Measurements from ENCODE around the gene DLG2.
"Not testable (repeated sequence)": the region's sequence is repeated elsewhere in the genome, so short reads cannot be mapped to it uniquely, and the experiment has no call there.

The DLG2 gene

GRCh38 chr11:83751041-83751440 lies 1876.1 kb downstream of the DLG2 start:
- no peak for TF ChIP-seq CTCF (IDR thresholded peaks at IDR 0.05; ENCODE audit: low read length, missing control alignments)
- no peak overlapping the region for H3K4me3 ChIP-seq (replicated peaks; ENCODE audit: low read depth, low read length)
- no peak for DNase-seq (ENCODE audit: low read depth)

- no peak for TF ChIP-seq CTCF (IDR thresholded peaks at IDR 0.05; ENCODE audit: low read length, missing control alignments)
- no peak overlapping the region for H3K4me3 ChIP-seq (replicated peaks; ENCODE audit: low read depth, low read length)
- no peak for DNase-seq (ENCODE audit: low read depth)
Observed at GRCh38 chr11:83746921-83747585, 1880.1 kb downstream of the DLG2 start.

GRCh38 chr11:83744620-83745192 lies 1882.4 kb downstream of the DLG2 start:
- TF ChIP-seq CTCF (IDR thresholded peaks at IDR 0.05; ENCODE audit: low read length, missing control alignments), result no peak
- no peak overlapping the region for H3K4me3 ChIP-seq (replicated peaks; ENCODE audit: low read depth, low read length)
- DNase-seq (ENCODE audit: low read depth), result no peak

- no peak for TF ChIP-seq CTCF (IDR thresholded peaks at IDR 0.05; ENCODE audit: low read length, missing control alignments)
- DNase-seq (ENCODE audit: low read depth), result no peak
- H3K4me3 ChIP-seq (replicated peaks; ENCODE audit: low read depth, low read length), result no peak overlapping the region
Observed at GRCh38 chr11:83736684-83737083, 1890.5 kb downstream of the DLG2 start.

- TF ChIP-seq CTCF (IDR thresholded peaks at IDR 0.05; ENCODE audit: low read length, missing control alignments), result no peak
- no peak overlapping the region for H3K4me3 ChIP-seq (replicated peaks; ENCODE audit: low read depth, low read length)
- no peak for DNase-seq (ENCODE audit: low read depth)
Observed at GRCh38 chr11:83734120-83734519, 1893.0 kb downstream of the DLG2 start.

GRCh38 chr11:83731288-83731687 lies 1895.9 kb downstream of the DLG2 start:
- not testable (repeated sequence) for H3K4me3 ChIP-seq (replicated peaks; ENCODE audit: low read depth, low read length); DNase-seq (ENCODE audit: low read depth)

- no peak for DNase-seq (ENCODE audit: low read depth)
- no peak for TF ChIP-seq CTCF (IDR thresholded peaks at IDR 0.05; ENCODE audit: low read length, missing control alignments)
- no peak overlapping the region for H3K4me3 ChIP-seq (replicated peaks; ENCODE audit: low read depth, low read length)
Observed at GRCh38 chr11:83728281-83728680, 1898.9 kb downstream of the DLG2 start.
